ENCODE results near the gene MTO1.
"Not testable (repeated sequence)": the region's sequence is repeated elsewhere in the genome, so short reads cannot be mapped to it uniquely, and the experiment has no call there.

Gene MTO1

GRCh38 chr6:73525546-73526330, 64.2 kb downstream of the MTO1 start:
- DNase-seq (ENCODE audit: low spot score): no peak

GRCh38 chr6:73528897-73529296, 67.4 kb downstream of the MTO1 start:
- no peak for DNase-seq (ENCODE audit: low spot score)

GRCh38 chr6:73532293-73532692, 70.8 kb downstream of the MTO1 start:
- DNase-seq (ENCODE audit: low spot score): no peak

- DNase-seq (ENCODE audit: low spot score): no peak
Observed at GRCh38 chr6:73534628-73535027, 73.1 kb downstream of the MTO1 start.

- no peak for DNase-seq (ENCODE audit: low spot score)
Observed at GRCh38 chr6:73537677-73538076, 76.1 kb downstream of the MTO1 start.

- DNase-seq (ENCODE audit: low spot score): no peak
Observed at GRCh38 chr6:73538116-73538779, 76.7 kb downstream of the MTO1 start.

- not testable (repeated sequence) for DNase-seq (ENCODE audit: low spot score)
Observed at GRCh38 chr6:73542481-73542880, 80.9 kb downstream of the MTO1 start.

GRCh38 chr6:73542891-73543290, 81.4 kb downstream of the MTO1 start:
- no peak for DNase-seq (ENCODE audit: low spot score)

- no peak for DNase-seq (ENCODE audit: low spot score)
Observed at GRCh38 chr6:73547036-73547435, 85.5 kb downstream of the MTO1 start.

- no peak for DNase-seq (ENCODE audit: low spot score)
Observed at GRCh38 chr6:73548458-73549446, 87.2 kb downstream of the MTO1 start.

- DNase-seq (ENCODE audit: low spot score): not testable (repeated sequence)
Observed at GRCh38 chr6:73551115-73551514, 89.6 kb downstream of the MTO1 start.

- not testable (repeated sequence) for DNase-seq (ENCODE audit: low spot score)
Observed at GRCh38 chr6:73555380-73555949, 93.9 kb downstream of the MTO1 start.

GRCh38 chr6:73556836-73557235, 95.3 kb downstream of the MTO1 start:
- no peak for DNase-seq (ENCODE audit: low spot score)

Data from CD4-positive, alpha-beta T cell treated with Interleukin-15 for 4 hours (primary cell).